AG09309 (cell line): ENCODE data around the gene TOR1AIP2.

Source experiments
- DNase-seq: peaks from one replicate; pipeline ENCODE4 v3.0.0-alpha.2; 2010; ENCODE audit warnings: low read depth
- H3K4me3 ChIP-seq: 2 replicates; pipeline ENCODE4 v1.5.1; 2011; ENCODE audit warnings: mild to moderate bottlenecking, low read depth, low read length, moderate library complexity; ENCODE audit not compliant: control insufficient read depth
- CTCF ChIP-seq: IDR thresholded peaks from 2 replicates; pipeline ENCODE4 v1.5.1; 2011; ENCODE audit warnings: mild to moderate bottlenecking, low read depth, low read length, inconsistent platforms; ENCODE audit not compliant: insufficient read depth, control insufficient read depth; ENCODE audit errors: missing control alignments

TOR1AIP2 gene

GRCh38 chr1:179877586-179878265 is at the start of gene TOR1AIP2:
Gene TOR1AIP2, minus strand, starts transcription at chr1:179877803. Its CDS starts 25,138 bp downstream, at chr1:179852665.
- no peak for TF ChIP-seq CTCF
- peak; percentile 34 for DNase-seq

GRCh38 chr1:179926850-179927205 is 49.2 kb upstream of the TOR1AIP2 start:
- no peak overlapping the region for H3K4me3 ChIP-seq
- no peak for TF ChIP-seq CTCF
- DNase-seq = no peak

More at GRCh38 chr1:179877586-179878265, at the start of gene TOR1AIP2:
- peak within 1 kb of the TSS; percentile 90 for H3K4me3 ChIP-seq

- no peak overlapping the region for H3K4me3 ChIP-seq
- no peak for TF ChIP-seq CTCF
- DNase-seq = peak; percentile 85
Observed at GRCh38 chr1:179925922-179926849, 48.6 kb upstream of the TOR1AIP2 start.

- H3K4me3 ChIP-seq = no peak overlapping the region
- no peak for TF ChIP-seq CTCF
- DNase-seq = no peak
Observed at GRCh38 chr1:179925302-179925701, 47.7 kb upstream of the TOR1AIP2 start.

- H3K4me3 ChIP-seq = no peak overlapping the region
- DNase-seq = no peak
- TF ChIP-seq CTCF = no peak
Observed at GRCh38 chr1:179924268-179924667, 46.7 kb upstream of the TOR1AIP2 start.

GRCh38 chr1:179923029-179923428 is 45.4 kb upstream of the TOR1AIP2 start:
- no peak for DNase-seq
- H3K4me3 ChIP-seq = no peak overlapping the region
- TF ChIP-seq CTCF = no peak
